Cerebellar cortex (tissue), 1 donor: Measurements from ENCODE around the gene KCTD7.
"Not testable (repeated sequence)": the region's sequence is repeated elsewhere in the genome, so short reads cannot be mapped to it uniquely, and the experiment has no call there.

Experiments used
- DNase-seq: peaks from one replicate; pipeline ENCODE4 v3.0.0-alpha.2; 2015; ENCODE audit warnings: low spot score

Gene KCTD7

DNA sequence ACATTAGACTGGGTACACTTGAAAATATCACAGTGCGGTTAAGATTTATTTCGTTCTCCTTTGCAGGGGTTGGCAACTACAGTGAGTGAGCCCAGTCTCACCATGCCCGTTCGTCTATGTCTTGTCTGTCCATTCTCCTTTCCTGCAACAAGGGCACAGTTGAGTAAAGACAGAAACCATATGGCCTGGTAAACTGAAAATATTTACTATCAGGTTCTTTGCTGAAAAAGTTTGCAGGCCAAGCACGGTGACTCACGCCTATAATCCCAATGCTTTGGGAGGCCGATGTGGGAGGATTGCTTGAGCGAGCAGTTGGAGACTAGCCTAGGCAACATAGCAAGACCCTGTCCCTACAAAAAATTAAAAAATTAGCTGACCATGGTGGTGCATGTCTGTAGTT, 11.4 kb upstream of the KCTD7 start:
- DNase-seq, result no peak

DNA sequence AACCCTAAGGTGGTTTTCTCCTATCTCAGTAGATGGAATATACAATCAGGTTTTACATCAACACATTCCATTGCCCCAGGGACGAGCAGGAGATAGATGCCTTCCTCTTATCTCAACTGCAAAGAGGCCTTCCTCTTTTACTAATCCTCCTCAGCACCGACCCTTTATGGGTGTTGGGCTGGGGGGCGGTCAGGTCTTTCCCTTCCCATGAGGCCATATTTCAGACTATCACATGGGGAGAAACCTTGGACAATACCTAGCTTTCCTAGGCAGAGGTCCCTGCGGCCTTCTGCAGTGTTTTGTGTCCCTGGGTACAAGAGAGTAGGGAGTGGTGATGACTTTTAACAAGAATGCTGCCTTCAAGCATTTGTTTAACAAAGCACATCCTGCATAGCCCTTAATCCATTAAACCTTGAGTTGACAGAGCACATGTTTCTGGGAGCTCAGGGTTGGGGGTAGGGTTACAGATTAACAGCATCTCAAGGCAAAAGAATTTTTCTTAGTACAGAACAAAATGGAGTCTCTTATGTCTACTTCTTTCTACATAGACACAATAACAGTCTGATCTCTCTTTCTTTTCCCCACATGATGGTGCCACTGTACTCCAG, 9.2 kb upstream of the KCTD7 start:
- DNase-seq, result not testable (repeated sequence)

- no peak for DNase-seq
These were observed 2.2 kb upstream of the KCTD7 start for GRCh38 chr7:66626331-66626934.

GRCh38 chr7:66627151-66627681, 1.5 kb upstream of the KCTD7 start:
- DNase-seq, result peak; percentile 5

- DNase-seq, result no peak
These were observed 760 bp upstream of the KCTD7 start for GRCh38 chr7:66627881-66628360.

DNA sequence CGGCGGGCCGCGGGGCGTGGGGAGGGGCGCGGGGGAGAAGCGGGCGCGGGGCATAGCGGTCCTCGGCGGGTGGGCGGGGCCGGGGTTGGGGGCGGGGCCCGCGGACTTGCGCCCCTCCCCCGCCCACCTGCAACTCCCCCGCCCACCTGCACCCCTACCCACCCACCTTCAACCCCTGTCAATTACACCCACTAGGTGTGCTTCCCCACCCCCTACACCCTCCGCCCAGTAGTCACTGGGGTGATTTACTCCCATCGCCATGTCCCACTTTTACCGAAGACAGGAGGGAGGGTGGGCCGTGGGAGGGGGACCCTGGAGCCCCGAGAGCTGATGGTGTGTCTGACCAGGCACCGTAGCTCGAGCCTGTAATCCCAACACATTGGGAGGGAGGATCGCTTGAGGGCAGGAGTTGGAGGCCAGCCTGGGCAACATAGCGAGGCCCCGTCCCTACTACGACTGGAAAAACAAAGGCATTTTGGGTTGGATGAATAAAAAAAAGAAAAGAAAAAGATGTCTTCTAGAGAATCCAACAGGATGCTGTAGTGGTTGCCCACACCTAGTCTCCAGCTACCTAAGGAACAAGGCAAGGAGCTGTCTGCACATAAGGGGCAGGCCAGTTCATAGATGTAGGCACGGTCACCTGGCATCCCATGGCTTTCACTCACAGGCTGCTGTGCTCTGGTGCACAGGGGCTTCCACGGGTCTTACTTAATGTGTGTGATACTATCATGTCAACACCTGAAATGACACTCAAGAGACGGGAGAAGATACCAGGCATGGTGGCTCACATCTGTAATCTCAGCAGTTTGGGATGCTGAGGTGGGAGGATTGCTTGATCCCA, 761 bp downstream of the KCTD7 start:
- peak; percentile 22 for DNase-seq

GRCh38 chr7:66630531-66630930, 1.9 kb downstream of the KCTD7 start:
- no peak for DNase-seq

GRCh38 chr7:66631471-66631870, 2.8 kb downstream of the KCTD7 start:
- DNase-seq, result no peak

DNA sequence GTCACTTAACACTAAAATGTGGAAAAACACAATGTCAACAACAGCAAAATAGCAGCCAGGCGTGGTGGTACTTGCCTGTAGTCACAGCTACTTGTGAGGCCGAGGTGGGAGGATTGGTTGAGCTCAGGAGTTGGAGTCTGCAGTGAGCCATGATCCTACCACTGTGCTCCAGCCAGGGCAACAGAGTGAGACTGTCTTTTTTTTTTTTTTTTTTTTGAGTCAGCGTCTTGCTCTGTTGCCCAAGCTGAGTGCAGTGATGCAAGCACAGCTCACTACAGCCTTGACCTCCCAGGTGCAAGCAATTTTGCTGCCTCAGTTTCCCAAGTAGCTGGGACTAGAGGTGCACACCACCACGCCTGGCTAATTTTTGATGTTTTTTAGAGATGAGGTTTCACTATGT, 6.1 kb downstream of the KCTD7 start:
- DNase-seq, result no peak

DNA sequence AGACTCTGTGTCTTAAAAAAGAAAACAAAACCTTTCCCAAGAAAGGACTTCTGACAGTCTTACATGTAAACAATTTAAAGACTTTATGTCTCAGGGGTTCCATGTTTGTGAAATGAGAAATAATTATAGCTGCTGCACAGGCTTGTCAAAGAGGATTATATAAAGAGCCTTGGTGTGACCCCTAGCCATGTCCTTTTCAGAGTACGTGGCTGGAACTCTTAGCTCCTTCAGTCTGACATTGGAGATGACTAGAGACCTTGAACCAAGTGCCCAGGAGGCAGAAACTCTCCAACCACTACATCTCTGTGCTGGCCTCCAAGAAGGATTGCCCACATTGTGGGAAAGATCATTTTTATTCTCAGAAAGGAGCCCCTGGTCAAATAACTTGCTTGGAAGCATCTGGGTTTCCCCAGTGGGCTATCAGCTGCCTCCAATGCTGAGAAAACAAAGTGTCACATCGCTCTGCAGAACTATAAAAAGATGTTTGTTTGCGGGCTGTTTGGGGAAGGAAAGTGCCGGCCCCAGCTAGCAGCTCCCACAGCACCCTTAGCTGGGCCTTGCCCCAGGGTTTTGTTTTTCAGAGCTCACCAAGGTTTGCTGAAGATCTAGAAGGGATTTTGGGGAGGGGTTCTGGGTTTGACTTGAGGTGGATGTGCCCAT, 6.8 kb downstream of the KCTD7 start:
- not testable (repeated sequence) for DNase-seq

DNA sequence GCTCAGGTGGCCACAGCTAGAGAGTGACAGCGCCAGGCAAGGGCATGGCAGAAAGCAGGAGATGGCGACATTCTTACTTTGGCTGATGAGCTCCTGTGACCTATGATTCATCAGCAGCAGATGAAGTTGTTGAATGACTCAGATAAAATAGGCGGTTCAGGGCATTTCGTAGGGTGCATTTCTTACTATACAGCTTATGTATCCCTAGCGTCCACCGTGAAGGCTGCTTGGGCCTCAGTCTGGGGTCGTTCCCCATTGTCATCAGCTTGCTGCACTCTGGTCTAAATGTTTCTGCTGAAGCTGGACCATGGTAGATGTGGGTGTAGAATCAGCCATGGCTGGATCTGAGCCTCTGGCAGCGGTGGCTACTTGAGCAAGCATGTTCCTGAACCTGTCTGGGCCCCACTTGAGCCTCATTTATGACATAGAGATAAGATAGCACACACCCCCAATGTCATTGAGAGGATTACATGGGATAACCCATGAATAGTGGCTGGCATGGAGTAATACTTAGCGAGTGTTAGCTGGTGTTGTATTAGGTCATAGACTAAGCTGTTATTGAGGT, 7.4 kb downstream of the KCTD7 start:
- not testable (repeated sequence) for DNase-seq

GRCh38 chr7:66638309-66639099, 9.8 kb downstream of the KCTD7 start:
- DNase-seq, result no peak

DNA sequence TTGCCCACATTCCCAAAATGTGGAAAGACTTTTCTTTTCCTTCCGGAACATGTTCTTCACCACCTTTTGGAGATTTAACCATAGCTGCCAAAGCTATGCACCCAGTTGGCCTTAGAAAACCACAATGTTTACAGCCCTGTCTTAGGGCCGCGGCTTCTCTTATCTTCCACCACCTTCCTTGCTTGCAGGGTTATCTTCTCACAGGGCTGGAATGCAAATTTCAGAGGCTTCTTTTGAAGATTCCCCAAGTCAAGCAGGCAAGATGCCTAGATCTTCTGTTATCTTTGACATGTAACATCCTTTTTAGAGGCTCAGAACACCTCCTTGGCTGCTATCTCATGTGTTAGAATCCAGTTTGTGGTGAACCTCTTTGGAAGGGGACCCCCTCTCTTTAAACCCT, 11.1 kb downstream of the KCTD7 start:
- no peak for DNase-seq

GRCh38 chr7:66640802-66641525, 12.3 kb downstream of the KCTD7 start:
- no peak for DNase-seq

DNA sequence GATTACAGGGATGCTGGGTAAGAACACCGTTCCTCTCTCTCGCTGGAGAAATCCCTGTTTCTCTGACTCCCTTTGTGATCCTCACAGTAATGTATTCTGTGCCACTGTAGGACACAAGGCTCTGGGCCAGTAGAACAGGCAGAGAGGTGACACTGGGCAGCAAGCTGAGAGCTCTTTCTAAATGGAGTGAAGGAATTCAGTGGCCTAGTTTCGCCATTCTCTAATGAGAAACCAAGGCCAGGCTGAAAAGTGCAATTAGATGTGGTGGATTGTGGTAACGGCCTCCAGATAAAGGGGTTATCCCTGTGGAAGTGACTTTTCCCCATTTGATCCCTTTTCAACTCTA, 12.8 kb downstream of the KCTD7 start:
- DNase-seq, result no peak

DNA sequence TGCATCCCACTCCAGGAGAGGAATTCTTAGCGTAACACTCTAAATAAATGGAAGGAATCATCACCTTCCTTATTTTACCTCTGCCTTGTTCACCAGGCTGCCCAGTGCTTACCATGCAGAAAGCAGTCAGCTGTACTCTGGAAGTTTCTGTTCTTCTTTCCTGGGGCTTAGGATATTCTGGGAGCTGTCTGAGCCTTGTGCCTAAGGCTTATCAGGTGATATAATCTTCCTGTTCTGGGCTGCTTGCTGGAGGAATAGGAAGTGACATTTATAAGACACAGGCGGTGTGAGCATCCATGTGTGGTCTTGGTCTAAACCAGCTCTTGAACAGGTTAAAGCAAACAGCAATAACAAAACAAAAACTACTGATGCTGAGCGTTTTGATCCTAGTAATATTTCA, 13.5 kb downstream of the KCTD7 start:
- no peak for DNase-seq

DNA sequence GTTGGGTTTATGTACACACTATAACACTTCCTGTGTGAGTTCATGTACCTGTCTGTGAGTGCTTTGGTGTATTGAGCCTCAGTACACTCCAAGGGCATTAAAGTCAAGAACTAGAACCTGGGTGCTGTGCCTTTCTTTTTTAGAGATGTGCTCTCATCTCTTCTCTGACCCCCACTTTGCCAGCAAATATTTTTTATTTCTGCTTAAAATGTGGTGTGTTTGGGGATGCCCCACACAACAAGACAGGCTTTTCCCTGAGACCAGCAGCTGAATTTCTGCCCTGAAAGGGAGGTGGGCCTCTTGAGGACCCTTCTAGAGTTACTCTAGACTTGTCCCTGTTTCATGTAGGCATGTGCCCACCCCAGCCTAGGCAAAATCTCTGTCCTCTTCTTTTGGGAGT, 14.3 kb downstream of the KCTD7 start:
- DNase-seq, result no peak

- DNase-seq, result no peak
These were observed 14.7 kb downstream of the KCTD7 start for GRCh38 chr7:66643395-66643794.

GRCh38 chr7:66651026-66651425, 22.3 kb downstream of the KCTD7 start:
- not testable (repeated sequence) for DNase-seq

DNA sequence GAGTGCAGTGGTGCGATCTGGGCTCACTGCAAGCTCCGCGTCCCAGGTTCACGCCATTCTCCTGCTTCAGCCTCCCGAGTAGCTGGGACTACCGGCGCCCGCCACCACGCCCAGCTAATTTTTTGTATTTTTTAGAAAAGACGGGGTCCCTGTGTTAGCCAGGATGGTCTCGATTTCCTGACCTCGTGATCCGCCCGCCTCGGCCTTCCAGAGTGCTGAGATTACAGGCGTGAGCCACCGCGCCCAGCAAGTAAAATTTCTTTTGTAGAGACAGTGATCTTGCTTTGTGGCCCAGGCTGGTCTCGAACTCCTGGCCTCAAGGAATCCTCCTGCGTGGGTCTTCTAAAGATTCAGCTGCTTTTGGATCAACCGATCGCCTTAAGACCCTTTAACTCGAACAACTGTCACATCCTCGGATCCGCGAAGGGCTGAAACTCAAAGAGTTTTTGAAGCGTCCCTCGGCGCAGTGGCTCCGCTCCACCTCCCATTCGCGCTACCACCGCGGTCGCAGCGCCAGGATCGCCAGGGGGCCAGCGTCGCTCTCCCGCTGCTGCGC, 25.1 kb downstream of the KCTD7 start:
- not testable (repeated sequence) for DNase-seq
